Femur (tissue), 1 donor: Measurements from ENCODE around the gene ZNF625.
"Not testable (repeated sequence)": the region's sequence is repeated elsewhere in the genome, so short reads cannot be mapped to it uniquely, and the experiment has no call there.

Experiments
- DNase-seq: peaks from one replicate; pipeline ENCODE4 v3.0.0-alpha.2; 2017

ZNF625 gene

DNA sequence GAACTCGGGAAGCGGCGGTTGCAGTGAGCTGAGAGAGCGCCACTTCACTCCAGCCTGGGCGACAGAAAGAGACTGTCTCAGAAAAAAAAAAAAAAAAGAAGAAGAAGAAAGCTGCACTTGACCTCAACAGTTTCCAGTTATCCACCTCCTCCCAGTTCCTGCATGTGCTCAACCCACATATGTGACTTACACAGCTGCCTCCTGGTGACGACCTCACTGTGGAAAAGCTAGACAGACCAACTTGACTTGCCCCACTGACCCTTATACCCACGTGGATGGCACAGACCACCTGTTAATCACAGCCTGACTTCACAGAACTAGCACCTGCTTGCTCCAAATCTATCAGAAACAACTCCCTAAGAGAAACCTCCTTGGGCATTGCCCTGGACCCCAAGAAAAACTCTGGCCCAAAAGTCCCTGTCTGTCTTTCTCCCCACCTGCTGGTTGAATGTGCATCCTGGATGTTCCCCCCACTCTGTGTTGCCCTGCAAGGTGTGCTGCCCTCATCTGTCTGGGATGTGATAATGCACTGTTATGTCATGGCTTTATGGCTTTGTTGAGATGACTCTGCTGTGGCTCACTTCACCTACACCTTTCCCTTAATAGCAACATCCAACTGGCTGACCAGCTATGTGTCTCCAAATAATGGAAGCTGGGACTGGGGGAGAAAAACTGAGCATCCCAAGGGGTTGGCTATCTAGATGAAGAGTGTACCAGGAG, 19.2 kb downstream of the ZNF625 start:
- no peak for DNase-seq

DNA sequence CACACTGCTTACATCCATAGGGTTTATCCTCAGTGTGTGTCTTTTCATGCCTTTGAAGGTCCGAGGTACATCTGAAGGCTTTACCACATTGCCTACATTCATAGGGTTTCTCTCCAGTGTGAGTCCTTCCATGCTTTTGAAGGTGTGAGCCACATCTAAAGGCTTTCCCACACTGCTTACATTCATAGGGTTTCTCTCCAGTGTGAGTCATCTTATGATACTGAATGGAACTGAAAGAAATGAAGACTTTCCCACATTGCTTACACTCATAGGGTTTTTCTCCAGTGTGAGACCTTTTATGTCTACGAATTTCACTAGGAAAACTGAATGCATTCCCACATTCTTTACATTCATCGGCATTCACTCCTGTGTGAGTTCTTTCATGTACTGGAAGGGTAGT, 23.5 kb downstream of the ZNF625 start:
- no peak for DNase-seq

DNA sequence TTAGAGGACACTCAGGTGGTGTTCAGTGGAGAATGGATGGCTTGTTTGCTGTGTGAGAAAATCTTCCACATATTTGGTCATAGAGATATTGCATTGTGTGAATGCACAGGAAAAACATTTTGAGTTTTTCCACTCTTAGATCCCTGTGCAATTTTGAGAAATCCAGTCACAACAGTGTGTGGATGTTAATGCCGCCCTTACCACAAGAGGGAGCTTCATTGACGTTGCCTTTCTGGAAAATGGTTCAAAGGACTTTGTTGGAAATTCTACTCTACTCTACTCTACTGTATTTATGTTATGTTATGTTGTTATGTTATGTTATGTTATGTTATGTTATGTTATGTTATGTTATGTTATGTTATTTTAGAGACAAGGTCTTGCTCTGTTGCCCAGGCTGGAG, 29.8 kb downstream of the ZNF625 start:
- no peak for DNase-seq

DNA sequence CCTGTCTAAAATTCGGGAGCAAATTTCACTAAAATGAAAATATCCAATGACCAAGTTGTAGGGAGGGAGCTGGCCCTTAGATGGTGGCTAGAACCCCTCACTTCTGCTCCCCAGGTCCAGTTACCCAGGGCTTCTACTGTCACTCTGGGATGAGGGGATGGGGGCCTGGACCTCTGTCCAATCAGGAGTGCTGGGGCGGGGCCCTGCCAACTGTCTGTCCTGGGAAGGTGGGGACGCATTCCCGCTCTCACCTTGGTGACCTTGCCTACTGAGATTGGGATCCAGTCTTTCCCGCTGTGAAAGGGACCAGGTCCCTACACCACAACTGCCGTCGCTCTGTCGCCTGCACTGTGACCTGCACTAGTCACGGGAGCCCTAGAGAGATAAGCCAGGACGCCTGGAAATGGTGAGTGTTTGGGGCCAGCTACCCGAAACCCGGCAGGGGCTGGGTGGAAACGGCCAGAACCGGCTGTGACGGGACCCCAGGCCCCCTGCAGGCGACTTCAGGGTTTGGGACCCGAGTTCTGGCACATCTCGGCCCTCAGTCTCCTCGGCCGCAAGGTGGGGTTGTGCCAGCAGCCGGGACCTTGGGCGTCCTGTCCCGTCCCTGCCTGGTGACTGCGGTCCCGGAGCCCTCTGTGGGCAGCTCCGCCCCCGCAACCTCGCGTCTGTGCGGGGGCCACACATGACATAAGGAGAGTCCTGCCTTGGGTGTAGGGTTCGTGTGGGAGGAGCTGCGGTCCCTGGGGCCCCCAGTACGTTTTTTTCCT, 39.1 kb downstream of the ZNF625 start:
- no peak for DNase-seq

DNA sequence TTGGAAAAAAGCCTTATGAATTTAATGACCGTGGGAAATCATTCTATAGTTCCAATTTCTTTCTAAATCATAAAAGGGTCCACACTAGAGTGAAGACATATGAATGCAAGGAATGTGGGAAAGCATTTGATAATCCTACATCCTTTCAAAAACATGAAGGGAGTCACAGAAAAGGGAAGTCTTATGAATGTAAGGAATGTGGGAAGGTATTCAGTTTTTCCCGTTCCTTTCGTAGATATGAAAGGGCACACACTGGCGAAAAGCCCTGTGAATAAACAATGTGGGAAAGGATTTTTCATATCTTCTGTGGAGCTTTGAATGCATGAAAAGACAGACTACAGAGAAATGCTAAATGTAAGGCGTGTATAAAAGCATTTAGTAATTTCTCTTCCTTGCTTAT, 43.4 kb downstream of the ZNF625 start:
- no peak for DNase-seq

DNA sequence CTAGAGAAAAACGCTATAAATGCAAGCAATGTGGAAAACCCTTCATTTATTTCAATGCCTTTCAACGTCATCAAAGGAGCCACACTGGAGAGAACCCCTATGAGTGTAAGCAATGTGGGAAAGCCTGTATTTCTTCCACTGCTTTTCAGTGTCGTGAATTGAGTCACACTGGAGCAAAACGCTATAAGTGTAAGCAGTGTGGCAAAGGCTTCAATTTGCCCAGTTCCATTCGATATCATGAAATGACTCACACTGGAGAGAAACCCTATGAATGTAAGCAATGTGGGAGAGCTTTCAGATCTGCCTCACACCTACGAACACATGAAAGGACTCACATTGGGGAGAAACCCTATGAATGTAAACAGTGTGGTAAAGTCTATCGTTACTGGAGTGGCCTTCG, 43.8 kb downstream of the ZNF625 start:
- DNase-seq, result no peak

DNA sequence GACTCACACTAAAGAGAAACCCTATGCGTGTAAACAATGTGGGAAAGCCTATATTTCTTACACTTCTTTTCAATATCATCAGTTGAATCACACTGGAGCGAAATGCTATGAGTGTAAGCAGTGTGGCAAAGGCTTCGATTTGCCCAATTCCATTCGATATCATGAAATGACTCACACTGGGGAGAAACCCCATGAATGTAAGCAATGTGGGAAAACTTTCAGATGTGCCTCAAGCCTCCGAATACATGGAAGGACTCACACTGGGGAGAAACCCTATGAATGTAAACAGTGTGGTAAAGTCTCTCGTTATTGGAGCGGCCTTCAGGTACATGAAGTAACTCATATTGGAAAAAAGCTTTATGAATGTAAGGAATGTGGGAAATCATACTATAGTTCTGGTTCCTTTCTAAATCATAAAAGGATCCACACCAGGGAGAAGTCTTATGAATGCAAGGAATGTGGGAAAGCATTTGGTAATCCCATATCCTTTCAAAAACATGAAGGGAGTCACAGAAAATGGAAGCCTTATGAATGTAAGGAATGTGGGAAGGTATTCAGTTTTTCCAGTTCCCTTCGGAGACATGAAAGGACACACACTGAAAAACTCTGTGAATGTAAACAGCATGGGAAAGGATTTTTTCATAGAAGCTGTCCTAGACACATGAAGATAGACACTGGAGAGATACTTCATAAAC, 44.4 kb downstream of the ZNF625 start:
- DNase-seq, result no peak

DNA sequence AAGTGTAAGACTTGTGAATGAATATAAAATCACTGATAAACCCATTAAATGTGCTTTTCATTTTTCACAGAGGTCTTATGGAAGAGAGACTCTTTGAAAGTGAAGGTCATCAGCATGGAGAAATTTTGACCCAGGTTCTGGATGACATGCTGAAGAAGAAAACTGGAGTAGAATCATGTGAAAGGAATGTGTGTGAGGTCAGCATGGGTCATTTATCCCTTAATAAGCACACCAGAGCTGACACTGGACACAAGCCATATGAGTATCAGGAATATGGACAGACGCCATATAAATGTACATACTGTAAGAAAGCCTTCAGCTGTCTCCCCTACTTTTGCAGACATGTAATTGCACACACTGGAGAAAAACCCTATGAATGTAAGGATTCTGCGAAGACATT, 45.4 kb downstream of the ZNF625 start:
- DNase-seq, result no peak

DNA sequence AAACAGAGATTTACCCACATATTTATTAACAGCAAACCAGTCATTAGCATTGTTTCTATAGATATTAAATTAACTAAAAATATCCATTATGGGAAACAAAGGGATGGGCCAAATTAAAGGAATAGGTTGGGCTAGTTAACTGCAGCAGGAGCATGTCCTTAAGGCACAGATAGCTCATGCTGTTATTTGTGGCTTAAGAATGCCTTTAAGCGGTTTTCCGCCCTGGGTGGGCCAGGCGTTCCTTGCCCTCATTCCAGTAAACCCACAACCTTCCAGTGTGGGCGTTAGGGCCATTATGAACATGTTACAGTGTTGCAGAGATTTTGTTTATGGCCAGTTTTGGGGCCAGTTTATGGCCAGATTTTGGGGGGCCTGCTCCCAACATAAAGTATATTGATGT, 52.6 kb downstream of the ZNF625 start:
- DNase-seq, result not testable (repeated sequence)

DNA sequence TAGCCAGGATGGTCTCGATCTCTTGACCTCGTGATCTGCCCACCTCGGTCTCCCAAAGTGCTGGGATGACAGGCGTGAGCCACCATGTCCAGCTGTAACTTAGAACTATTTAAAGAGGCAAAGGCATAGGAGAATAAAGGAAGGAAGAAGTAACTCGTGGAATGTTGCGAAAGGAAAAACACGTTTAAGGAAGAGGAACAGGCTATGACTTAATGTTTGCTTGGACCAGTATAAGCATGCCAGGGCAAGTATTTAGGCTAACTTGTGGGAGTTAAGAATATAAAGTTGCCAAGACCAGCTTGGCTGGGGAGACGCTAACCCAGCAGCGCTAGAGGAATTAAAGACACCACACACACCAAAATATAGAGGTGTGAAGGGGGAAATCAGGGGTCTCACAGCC, 58.5 kb downstream of the ZNF625 start:
- no peak for DNase-seq

DNA sequence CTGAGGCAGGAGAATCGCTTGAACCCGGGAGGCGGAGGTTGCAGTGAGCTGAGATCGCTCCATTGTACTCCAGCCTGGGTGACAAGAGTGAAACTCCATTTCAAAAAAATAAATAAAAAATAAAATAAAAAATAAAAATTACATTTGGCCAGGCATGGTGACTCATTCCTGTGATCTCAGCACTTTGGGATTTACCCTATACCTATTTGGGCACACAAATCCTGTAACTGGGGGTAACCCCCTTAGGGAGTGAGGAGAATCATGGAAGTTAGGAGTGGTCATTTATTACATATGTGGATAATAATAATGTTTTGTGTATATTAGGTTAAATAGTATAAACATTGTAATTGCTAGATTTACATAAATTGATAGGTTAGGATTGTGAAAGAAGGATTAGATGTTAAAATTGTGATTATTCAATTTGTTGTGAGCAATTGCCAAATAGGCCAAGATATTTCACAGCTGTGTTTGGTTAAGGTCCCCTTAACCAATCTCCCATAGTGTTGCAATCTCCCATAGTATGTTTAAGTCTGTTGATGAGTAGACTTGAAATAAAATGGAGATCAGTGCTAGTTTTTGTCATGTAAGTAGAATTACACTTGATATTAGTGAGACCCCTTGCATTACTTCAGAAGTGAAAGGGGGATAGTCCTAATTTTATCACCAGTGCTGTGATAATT, 61.3 kb downstream of the ZNF625 start:
- DNase-seq, result no peak
